IgD-negative memory B cell (primary cell): ENCODE data around the gene MERTK. TPM values are rescaled to one million over a fixed set of nuclear protein-coding genes. Genes with fewer than 3 reads are reported as not detected.
"Not testable (repeated sequence)": the region's sequence is repeated elsewhere in the genome, so short reads cannot be mapped to it uniquely, and the experiment has no call there.

Experiments used
- H3K27ac Mint-ChIP-seq, 3 donors: one replicate each; pipeline ENCODE4 v1.8.0; 2020 to 2022; ENCODE audit warnings: mild to moderate bottlenecking in 3 of 3, mixed read lengths in 3 of 3, moderate library complexity in 1 of 3
- H3K27me3 Mint-ChIP-seq: one replicate; pipeline ENCODE4 v1.8.0; 2021; ENCODE audit warnings: mixed read lengths
- H3K36me3 Mint-ChIP-seq: one replicate; pipeline ENCODE4 v1.8.0; 2020; ENCODE audit warnings: mild to moderate bottlenecking, mixed read lengths
- H3K4me1 Mint-ChIP-seq, 3 donors: one replicate each; pipeline ENCODE4 v1.8.0; 2020 to 2022; ENCODE audit warnings: mixed read lengths in 3 of 3, mild to moderate bottlenecking in 1 of 3
- H3K4me3 Mint-ChIP-seq, 4 donors: one replicate each; pipeline ENCODE4 v1.8.0; 2020 to 2022; ENCODE audit warnings: mild to moderate bottlenecking in 4 of 4, mixed read lengths in 4 of 4, moderate library complexity in 3 of 4
- H3K9me3 Mint-ChIP-seq, 3 donors: one replicate each; pipeline ENCODE4 v1.8.0; 2020 to 2021; ENCODE audit warnings: mixed read lengths in 3 of 3, mild to moderate bottlenecking in 1 of 3
- polyA plus RNA-seq: library from polyadenylated mRNA; unstranded; fragments of 300-500 nt; fragmentation: Illumina TruSeq; gene quantifications from one replicate; pipeline ENCODE4 v1.2.3, GENCODE V29; 2021

MERTK gene
- polyA plus RNA-seq, 1 donor from 2014 or later: 0.33 TPM

DNA sequence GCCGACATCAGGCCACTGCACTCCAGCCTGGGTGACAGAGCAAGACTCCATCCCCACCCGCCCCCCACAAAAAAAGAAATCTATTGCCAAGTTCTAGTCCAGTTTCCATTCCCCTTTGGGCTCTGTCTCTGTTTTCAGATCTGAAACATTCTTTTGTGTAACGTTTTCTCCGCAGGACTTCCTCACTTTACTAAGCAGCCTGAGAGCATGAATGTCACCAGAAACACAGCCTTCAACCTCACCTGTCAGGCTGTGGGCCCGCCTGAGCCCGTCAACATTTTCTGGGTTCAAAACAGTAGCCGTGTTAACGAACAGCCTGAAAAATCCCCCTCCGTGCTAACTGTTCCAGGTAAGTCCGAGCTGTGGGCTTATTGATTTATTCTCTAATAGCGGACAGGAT lies 48.8 kb downstream of the MERTK start:
- Mint-ChIP-seq H3K27ac (no peak overlapping the region), H3K4me1 (no peaks in the 10 kb centered on the region), H3K9me3 (no peaks in the 10 kb centered on the region), H3K4me3 (no peak overlapping the region), H3K36me3 (no peaks in the 10 kb centered on the region), H3K27me3 (peaks cover 6% of the 10 kb centered on the region)

- H3K36me3 Mint-ChIP-seq: no peaks in the 10 kb centered on the region
- H3K27me3 Mint-ChIP-seq: peaks cover 1% of the 10 kb centered on the region
- H3K27ac Mint-ChIP-seq: no peak overlapping the region
Observed at GRCh38 chr2:111948832-111949231, 50.4 kb downstream of the MERTK start.

DNA sequence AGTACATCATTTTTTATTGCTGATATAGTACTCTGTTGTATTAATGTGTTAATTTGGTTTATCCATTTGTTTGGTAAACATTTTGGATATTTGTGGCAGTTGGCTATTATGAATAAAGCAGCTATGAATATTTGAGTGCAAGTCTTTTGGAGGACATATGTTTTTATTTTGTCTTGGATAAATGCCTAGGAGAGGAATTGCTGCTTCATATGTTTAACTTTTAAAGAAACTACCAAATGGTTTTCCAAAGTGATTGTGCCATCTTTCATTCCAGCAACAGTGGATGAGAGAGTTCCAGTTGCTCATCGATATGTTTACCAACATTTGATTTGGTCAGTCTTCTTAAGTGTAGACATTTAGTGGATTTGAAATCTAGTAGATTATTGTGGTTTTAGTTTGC lies 51.8 kb downstream of the MERTK start:
- Mint-ChIP-seq H3K27ac (no peak overlapping the region), H3K9me3 (no peaks in the 10 kb centered on the region), H3K4me3 (no peak overlapping the region), H3K27me3 (peaks cover 5% of the 10 kb centered on the region), H3K36me3 (no peaks in the 10 kb centered on the region), H3K4me1 (no peaks in the 10 kb centered on the region)

More at GRCh38 chr2:111948832-111949231, 50.4 kb downstream of the MERTK start:
- H3K4me3 Mint-ChIP-seq: no peak overlapping the region
- H3K4me1 Mint-ChIP-seq: no peaks in the 10 kb centered on the region
- no peaks in the 10 kb centered on the region for H3K9me3 Mint-ChIP-seq

DNA sequence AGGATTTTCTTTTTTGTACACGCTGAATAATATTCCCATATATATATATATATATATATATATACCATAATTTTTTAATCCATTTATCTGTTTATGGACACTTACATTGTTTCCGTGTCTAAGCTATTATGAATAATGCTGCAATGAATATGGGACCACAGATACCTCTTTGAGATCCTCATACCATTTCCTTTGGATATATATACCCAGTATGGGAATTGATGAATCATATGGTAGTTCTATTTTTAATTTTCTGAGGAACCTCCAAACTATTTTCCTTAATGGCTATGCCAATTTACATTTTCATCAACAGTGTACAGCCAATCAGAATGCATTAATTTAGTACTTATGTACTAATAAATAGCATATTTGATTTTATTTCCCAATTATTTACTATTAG lies 53.1 kb downstream of the MERTK start:
- no peaks in the 10 kb centered on the region for H3K9me3 Mint-ChIP-seq
- H3K36me3 Mint-ChIP-seq: no peaks in the 10 kb centered on the region
- no peaks in the 10 kb centered on the region for H3K4me1 Mint-ChIP-seq
- H3K4me3 Mint-ChIP-seq: no peak overlapping the region
- no peak overlapping the region for H3K27ac Mint-ChIP-seq
- peaks cover 6% of the 10 kb centered on the region for H3K27me3 Mint-ChIP-seq

- no peak overlapping the region for H3K27ac Mint-ChIP-seq
- H3K4me3 Mint-ChIP-seq: no peak overlapping the region
- H3K4me1 Mint-ChIP-seq: no peaks in the 10 kb centered on the region
- H3K36me3 Mint-ChIP-seq: no peaks in the 10 kb centered on the region
- H3K9me3 Mint-ChIP-seq: no peaks in the 10 kb centered on the region
- peaks cover 6% of the 10 kb centered on the region for H3K27me3 Mint-ChIP-seq
Observed at GRCh38 chr2:111952871-111953452, 54.6 kb downstream of the MERTK start.

DNA sequence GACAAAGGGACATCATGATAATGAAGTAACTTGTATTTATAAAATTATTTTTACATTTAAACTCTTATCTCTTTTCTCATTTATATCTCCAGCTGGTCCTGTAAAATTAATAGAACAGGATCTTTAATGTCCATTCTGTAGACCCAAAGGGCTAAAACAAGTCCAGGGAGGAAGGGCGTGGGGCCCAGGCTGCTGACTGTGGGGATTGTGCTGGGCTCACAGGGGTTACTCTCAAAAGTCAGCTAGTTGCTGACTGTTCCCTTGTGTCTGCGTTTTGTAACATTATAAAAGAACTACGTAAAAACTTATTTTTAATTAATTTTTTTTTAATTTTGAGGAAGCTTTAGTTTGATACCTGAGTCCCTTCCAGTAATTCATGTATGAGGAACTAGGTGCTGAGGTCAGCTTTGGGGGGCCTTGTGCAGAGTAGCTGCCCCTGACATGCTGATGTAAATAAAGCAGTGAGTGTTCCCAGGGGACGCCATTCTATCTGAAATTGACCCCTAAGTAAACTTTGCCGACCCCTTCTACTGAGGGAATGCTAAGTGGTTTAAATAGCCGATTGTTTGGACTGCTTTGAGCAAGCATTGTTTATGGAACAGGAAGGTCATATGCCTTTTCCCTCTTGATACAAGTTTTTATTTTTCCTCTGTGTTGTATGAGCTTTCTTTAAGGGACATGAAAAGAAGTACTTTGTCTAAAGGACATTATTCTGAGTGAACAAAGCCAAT lies 56.4 kb downstream of the MERTK start:
- H3K4me1 Mint-ChIP-seq: no peaks in the 10 kb centered on the region
- H3K27ac Mint-ChIP-seq: no peak overlapping the region
- H3K27me3 Mint-ChIP-seq: peaks cover 6% of the 10 kb centered on the region
- H3K4me3 Mint-ChIP-seq: no peak overlapping the region
- H3K9me3 Mint-ChIP-seq: no peaks in the 10 kb centered on the region
- H3K36me3 Mint-ChIP-seq: no peaks in the 10 kb centered on the region

DNA sequence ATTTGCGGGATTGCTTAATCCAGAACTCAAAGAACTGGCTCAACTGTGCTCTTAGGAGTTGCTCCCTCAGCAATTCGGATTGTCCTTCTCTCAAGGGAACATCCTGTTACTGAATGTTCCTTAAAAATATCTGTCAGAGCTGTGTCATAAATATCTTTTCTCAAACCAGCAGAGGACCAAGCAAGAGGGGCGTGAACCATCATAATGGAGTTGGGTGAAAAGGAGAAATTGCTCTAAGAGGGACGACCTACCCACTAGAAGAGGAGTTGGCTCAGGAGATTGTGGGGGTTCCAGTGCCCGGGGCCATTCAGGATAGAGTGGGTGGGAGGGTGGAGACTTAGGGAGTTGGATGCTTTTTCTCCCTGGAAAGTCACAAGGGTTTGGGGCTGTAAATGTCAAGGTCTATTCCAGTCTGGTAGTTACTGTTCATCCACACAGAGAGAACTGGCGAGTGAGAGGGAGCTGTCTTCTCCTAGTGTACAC lies 59.5 kb downstream of the MERTK start:
- Mint-ChIP-seq H3K4me3 (no peak overlapping the region), H3K27ac (no peak overlapping the region), H3K27me3 (peaks cover 6% of the 10 kb centered on the region), H3K4me1 (no peaks in the 10 kb centered on the region), H3K9me3 (no peaks in the 10 kb centered on the region), H3K36me3 (no peaks in the 10 kb centered on the region)

DNA sequence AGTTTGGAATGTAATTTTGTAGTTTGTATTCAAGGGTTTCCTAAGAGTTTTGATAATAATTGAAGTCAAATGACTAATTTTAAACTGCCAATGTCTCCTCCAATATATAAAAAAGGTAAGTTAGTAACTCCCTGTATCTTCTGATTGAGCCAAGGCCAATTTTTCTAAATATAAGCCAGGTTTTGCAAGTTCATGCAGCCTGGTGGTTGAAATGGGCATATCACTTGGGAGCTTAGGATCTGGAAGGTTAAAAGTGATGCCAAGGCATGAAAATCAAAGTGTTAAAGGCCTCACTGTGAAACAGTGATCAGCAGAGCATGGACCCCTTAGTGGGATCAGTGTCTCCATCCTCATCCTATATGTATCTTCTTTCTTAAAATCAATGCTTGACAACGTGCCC lies 60.5 kb downstream of the MERTK start:
- H3K4me3 Mint-ChIP-seq: no peak overlapping the region

GRCh38 chr2:111961663-111962062 lies 63.3 kb downstream of the MERTK start:
- H3K9me3 Mint-ChIP-seq: no peaks in the 10 kb centered on the region
- H3K27me3 Mint-ChIP-seq: no peaks in the 10 kb centered on the region
- no peak overlapping the region for H3K4me3 Mint-ChIP-seq
- no peak overlapping the region for H3K27ac Mint-ChIP-seq
- no peaks in the 10 kb centered on the region for H3K36me3 Mint-ChIP-seq
- H3K4me1 Mint-ChIP-seq: no peaks in the 10 kb centered on the region

More for the DNA sequence above, 60.5 kb downstream of the MERTK start:
- H3K9me3 Mint-ChIP-seq: no peaks in the 10 kb centered on the region
- H3K4me1 Mint-ChIP-seq: no peaks in the 10 kb centered on the region
- H3K27me3 Mint-ChIP-seq: peaks cover 5% of the 10 kb centered on the region
- peak overlapping the region in 1 of 3 donors; percentile 35 for H3K27ac Mint-ChIP-seq
- no peaks in the 10 kb centered on the region for H3K36me3 Mint-ChIP-seq

- H3K4me3 Mint-ChIP-seq, H3K27ac Mint-ChIP-seq, H3K27me3 Mint-ChIP-seq, H3K4me1 Mint-ChIP-seq, H3K36me3 Mint-ChIP-seq, H3K9me3 Mint-ChIP-seq: not testable (repeated sequence)
Observed at GRCh38 chr2:111963086-111963485, 64.7 kb downstream of the MERTK start.

DNA sequence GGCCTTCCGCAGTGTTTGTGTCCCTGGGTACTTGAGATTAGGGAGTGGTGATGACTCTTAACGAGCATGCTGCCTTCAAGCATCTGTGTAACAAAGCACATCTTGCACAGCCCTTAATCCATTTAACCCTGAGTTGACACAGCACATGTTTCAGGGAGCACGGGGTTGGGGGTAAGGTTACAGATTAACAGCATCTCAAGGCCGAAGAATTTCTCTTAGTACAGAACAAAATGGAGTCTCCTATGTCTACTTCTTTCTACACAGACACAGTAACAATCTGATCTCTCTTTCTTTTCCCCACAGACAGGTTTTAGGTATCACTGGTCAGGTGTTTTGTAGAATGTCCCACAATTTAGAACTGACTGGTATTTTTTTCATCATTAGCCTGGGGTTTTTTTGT lies 65.1 kb downstream of the MERTK start:
- H3K36me3 Mint-ChIP-seq, H3K27ac Mint-ChIP-seq, H3K4me3 Mint-ChIP-seq, H3K9me3 Mint-ChIP-seq, H3K4me1 Mint-ChIP-seq, H3K27me3 Mint-ChIP-seq: not testable (repeated sequence)

DNA sequence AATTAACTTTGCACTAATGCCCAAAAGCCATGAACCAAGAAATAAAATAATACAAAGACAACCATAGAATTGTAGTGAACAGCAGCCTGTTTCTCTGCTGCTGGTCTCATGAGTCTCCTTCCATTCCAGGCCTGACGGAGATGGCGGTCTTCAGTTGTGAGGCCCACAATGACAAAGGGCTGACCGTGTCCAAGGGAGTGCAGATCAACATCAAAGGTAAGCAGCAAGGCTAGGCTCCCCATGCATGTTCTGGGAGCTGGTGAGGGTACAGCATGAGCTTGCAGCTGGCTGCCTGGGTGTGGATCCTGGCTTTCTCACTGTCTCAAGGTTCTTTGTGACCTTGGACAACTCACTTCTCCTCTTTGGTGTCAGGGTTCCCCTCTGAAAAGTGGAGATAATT lies 66.7 kb downstream of the MERTK start:
- Mint-ChIP-seq H3K4me3 (no peak overlapping the region), H3K27me3 (peaks cover 3% of the 10 kb centered on the region), H3K4me1 (no peaks in the 10 kb centered on the region), H3K9me3 (no peaks in the 10 kb centered on the region), H3K36me3 (peaks cover 3% of the 10 kb centered on the region), H3K27ac (no peak overlapping the region)

DNA sequence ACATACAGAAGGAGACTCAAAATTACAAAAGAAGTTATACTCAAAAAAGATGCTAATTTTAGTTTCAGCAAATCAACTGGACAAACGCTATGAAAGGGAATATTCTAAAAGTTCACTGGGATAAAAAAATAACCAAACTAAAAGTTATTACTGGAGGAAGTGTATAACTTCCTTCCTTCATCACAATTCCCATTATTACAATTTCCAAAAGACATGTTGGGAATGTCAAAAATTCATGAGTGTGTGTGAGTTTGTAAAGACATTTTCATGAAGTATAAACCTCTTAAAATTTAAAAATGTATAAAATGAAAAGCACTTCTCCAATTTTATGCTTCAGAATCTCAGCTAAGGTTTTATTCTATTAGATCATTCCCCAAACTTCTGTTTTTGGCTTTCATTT lies 67.8 kb downstream of the MERTK start:
- H3K36me3 Mint-ChIP-seq: peaks cover 3% of the 10 kb centered on the region
- H3K27me3 Mint-ChIP-seq: peaks cover 3% of the 10 kb centered on the region
- H3K4me1 Mint-ChIP-seq: no peaks in the 10 kb centered on the region
- H3K4me3 Mint-ChIP-seq: no peak overlapping the region
- H3K9me3 Mint-ChIP-seq: no peaks in the 10 kb centered on the region
- no peak overlapping the region for H3K27ac Mint-ChIP-seq

GRCh38 chr2:111967018-111967417 lies 68.6 kb downstream of the MERTK start:
- no peak overlapping the region for H3K27ac Mint-ChIP-seq

DNA sequence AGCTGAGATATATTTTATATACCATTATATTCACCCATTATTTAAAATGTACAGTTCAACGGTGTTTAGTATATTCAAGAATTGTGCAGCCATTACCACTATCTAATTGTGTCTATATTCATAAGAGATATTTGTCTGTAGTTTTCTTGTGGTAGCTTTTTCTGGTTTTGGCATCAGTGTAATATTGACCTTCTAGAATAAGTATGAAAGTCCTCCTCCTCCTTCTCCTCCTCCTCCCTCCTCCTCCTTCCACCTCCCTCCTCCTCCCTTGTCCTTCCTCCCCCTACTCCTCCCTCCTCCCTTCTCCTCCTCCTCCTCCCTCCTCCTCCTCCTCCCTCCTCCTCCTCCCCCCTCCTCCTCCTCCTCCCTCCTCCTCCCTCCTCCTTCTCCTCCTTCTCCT lies 72.0 kb downstream of the MERTK start:
- H3K9me3 Mint-ChIP-seq: no peaks in the 10 kb centered on the region
- peaks cover 3% of the 10 kb centered on the region for H3K27me3 Mint-ChIP-seq
- H3K27ac Mint-ChIP-seq: no peak overlapping the region
- H3K36me3 Mint-ChIP-seq: peaks cover 3% of the 10 kb centered on the region
- no peak overlapping the region for H3K4me3 Mint-ChIP-seq
- peaks cover 0 to 5% (median 4%) of the 10 kb centered on the region in 3 donors for H3K4me1 Mint-ChIP-seq

More at GRCh38 chr2:111967018-111967417, 68.6 kb downstream of the MERTK start:
- H3K36me3 Mint-ChIP-seq: peaks cover 3% of the 10 kb centered on the region
- H3K9me3 Mint-ChIP-seq: no peaks in the 10 kb centered on the region
- H3K27me3 Mint-ChIP-seq: peaks cover 3% of the 10 kb centered on the region
- H3K4me3 Mint-ChIP-seq: no peak overlapping the region
- H3K4me1 Mint-ChIP-seq: no peaks in the 10 kb centered on the region

- Mint-ChIP-seq H3K27me3 (peaks cover 2% of the 10 kb centered on the region), H3K4me1 (peaks cover 0 to 5% (median 4%) of the 10 kb centered on the region in 3 donors), H3K4me3 (peak overlapping the region in 1 of 4 donors; percentile 21), H3K27ac (peak overlapping the region in 1 of 3 donors; percentile 1), H3K36me3 (peaks cover 8% of the 10 kb centered on the region), H3K9me3 (peaks cover 0 to 14% (median 13%) of the 10 kb centered on the region in 3 donors)
Observed at GRCh38 chr2:111972955-111973565, 74.7 kb downstream of the MERTK start.
